H1 (cell line): ENCODE measurements around the gene ALDH3B1. TPM values are rescaled to one million over a fixed set of nuclear protein-coding genes. Genes with fewer than 3 reads are reported as not detected.

Source experiments
- CTCF ChIA-PET: fragments of 300-600 bp; sonication (Branson Sonifier 250); formaldehyde crosslinking; loops from one replicate; lab custom pipeline; 2021; ENCODE audit not compliant: partially characterized antibody; lab: Charles Lee
- POLR2A ChIA-PET: fragments of 300-600 bp; sonication (Branson Sonifier 250); formaldehyde crosslinking; loops from one replicate; lab custom pipeline; 2021; ENCODE audit warnings: inconsistent platforms; ENCODE audit not compliant: partially characterized antibody; lab: Charles Lee
- DNase-seq, 2 experiments: peaks; one replicate each; pipeline versions ENCODE4 v3.0.0 to v3.0.0-alpha.2; 2010 to 2022; ENCODE audit warnings: low spot score in 2 of 2, low read depth in 1 of 2, mixed read lengths in 1 of 2
- FAIRE-seq: peaks from 2 replicates; lab custom pipeline; 2011; peaks lifted over from hg19 to GRCh38; lab: Jason Lieb, UNC
- H2AFZ ChIP-seq: 2 replicates; pipeline ENCODE4 v1.8.1; 2012; ENCODE audit warnings: low read length, inconsistent platforms
- H2AK5ac ChIP-seq: 2 replicates; pipeline ENCODE4 v1.6.1; 2013; ENCODE audit warnings: low read depth, low read length
- H2BK120ac ChIP-seq: replicated peaks from 2 replicates; pipeline ENCODE3; 2013; ENCODE audit warnings: low read depth, low read length, inconsistent platforms
- H2BK12ac ChIP-seq: 2 replicates; pipeline ENCODE4 v1.6.1; 2013; ENCODE audit warnings: low read depth, low read length
- H2BK15ac ChIP-seq: 2 replicates; pipeline ENCODE4 v1.6.1; 2013; ENCODE audit warnings: low read length
- H2BK20ac ChIP-seq: 2 replicates; pipeline ENCODE4 v1.6.1; 2013; ENCODE audit warnings: low read length
- H2BK5ac ChIP-seq: 2 replicates; pipeline ENCODE4 v1.6.1; 2013; ENCODE audit warnings: low read depth, low read length
- H3K14ac ChIP-seq: 2 replicates; pipeline ENCODE4 v1.6.1; 2013; ENCODE audit warnings: inconsistent platforms; ENCODE audit not compliant: insufficient read length
- H3K18ac ChIP-seq: 2 replicates; pipeline ENCODE4 v1.6.1; 2013; ENCODE audit warnings: low read length; ENCODE audit errors: extremely low read depth
- H3K23ac ChIP-seq: 2 replicates; pipeline ENCODE4 v1.6.1; 2013; ENCODE audit warnings: inconsistent platforms; ENCODE audit not compliant: insufficient read length
- H3K23me2 ChIP-seq: 2 replicates; pipeline ENCODE4 v1.6.1; 2013; ENCODE audit warnings: low read depth, low read length
- H3K27ac ChIP-seq: 2 replicates; pipeline ENCODE4 v1.6.1; 2011; ENCODE audit warnings: low read depth, low read length, inconsistent platforms
- H3K27me3 ChIP-seq, 4 experiments: replicated peaks in 1 of 4; 1 replicate in 1 of 4; 2 replicates in 3 of 4; pipeline versions ENCODE4 v1.6.1 to v1.8.1; 2011 to 2013; ENCODE audit warnings: low read length in 3 of 4, mild to moderate bottlenecking in 3 of 4, inconsistent platforms in 2 of 4, mixed read lengths in 2 of 4, moderate library complexity in 1 of 4; ENCODE audit not compliant: control insufficient read depth in 3 of 4, insufficient read depth in 3 of 4; ENCODE audit errors: extremely low read depth in 1 of 4
- H3K36me3 ChIP-seq, 4 experiments: 2 replicates each; pipeline versions ENCODE4 v1.6.1 to v1.8.1; 2011 to 2013; ENCODE audit warnings: mild to moderate bottlenecking in 4 of 4, low read length in 3 of 4, moderate library complexity in 2 of 4, control low read depth in 1 of 4, inconsistent platforms in 1 of 4; ENCODE audit not compliant: insufficient read depth in 4 of 4, control insufficient read depth in 2 of 4
- H3K4ac ChIP-seq: replicated peaks from 2 replicates; pipeline ENCODE3; 2013; ENCODE audit warnings: low read length, low read depth, mixed read lengths, inconsistent platforms; ENCODE audit not compliant: insufficient read length
- H3K4me1 ChIP-seq, 4 experiments: replicated peaks in 1 of 4; 1 replicate in 1 of 4; 2 replicates in 3 of 4; pipeline versions ENCODE4 v1.6.1 to v1.8.1; 2011 to 2013; ENCODE audit warnings: low read length in 3 of 4, inconsistent platforms in 2 of 4, mixed read lengths in 1 of 4; ENCODE audit not compliant: insufficient read depth in 4 of 4, control insufficient read depth in 3 of 4
- H3K4me2 ChIP-seq, 2 experiments: 2 replicates each; pipeline versions ENCODE4 v1.6.1 to v1.8.1; 2011 to 2013; ENCODE audit warnings: low read depth in 2 of 2, low read length in 2 of 2, control low read depth in 1 of 2, inconsistent platforms in 1 of 2, mild to moderate bottlenecking in 1 of 2; ENCODE audit not compliant: insufficient read depth in 1 of 2
- H3K4me3 ChIP-seq, 4 experiments: fragments of 200-600, 300-600 bp in 1 of 4; sonication (generic), shearing (Covaris generic), sonication (Bioruptor Twin) in 1 of 4; 2 replicates each; pipeline versions ENCODE4 v1.5.1 to v1.8.1; 2011 to 2016; ENCODE audit warnings: low read length in 4 of 4, low read depth in 3 of 4, control low read depth in 2 of 4, inconsistent platforms in 2 of 4, mild to moderate bottlenecking in 2 of 4, mixed read lengths in 1 of 4, moderate library complexity in 1 of 4; ENCODE audit not compliant: insufficient read depth in 2 of 4; ENCODE audit errors: extremely low read depth in 1 of 4
- H3K56ac ChIP-seq: replicated peaks from 2 replicates; pipeline ENCODE3; 2013; ENCODE audit warnings: low read depth, mild to moderate bottlenecking, mixed read lengths, low read length, inconsistent platforms; ENCODE audit not compliant: insufficient read length
- H3K79me1 ChIP-seq: 2 replicates; pipeline ENCODE4 v1.6.1; 2013; ENCODE audit warnings: low read depth, low read length, control low read depth
- H3K79me2 ChIP-seq, 2 experiments: 2 replicates each; pipeline versions ENCODE4 v1.6.1 to v1.8.1; 2012 to 2013; ENCODE audit warnings: low read length in 2 of 2, mild to moderate bottlenecking in 2 of 2, inconsistent platforms in 1 of 2; ENCODE audit not compliant: insufficient read depth in 2 of 2, control insufficient read depth in 1 of 2
- H3K9ac ChIP-seq, 4 experiments: replicated peaks in 1 of 4; 1 replicate in 1 of 4; 2 replicates in 3 of 4; pipeline versions ENCODE4 v1.6.1 to v1.8.1; 2011 to 2013; ENCODE audit warnings: low read depth in 3 of 4, low read length in 3 of 4, control low read depth in 2 of 4, mild to moderate bottlenecking in 2 of 4, moderate library complexity in 2 of 4, inconsistent platforms in 1 of 4; ENCODE audit errors: extremely low read depth in 1 of 4
- H3K9me3 ChIP-seq, 2 experiments: 2 replicates each; pipeline versions ENCODE4 v1.6.1 to v1.8.1; 2012 to 2013; ENCODE audit warnings: mild to moderate bottlenecking in 2 of 2, moderate library complexity in 2 of 2, control low read depth in 1 of 2, inconsistent platforms in 1 of 2, low read depth in 1 of 2, low read length in 1 of 2, mixed read lengths in 1 of 2; ENCODE audit not compliant: insufficient read depth in 2 of 2
- H4K20me1 ChIP-seq, 2 experiments: replicated peaks in 1 of 2; 2 replicates each; pipeline versions ENCODE3 to v1.8.1; 2011 to 2013; ENCODE audit warnings: inconsistent platforms in 2 of 2, low read length in 2 of 2, mild to moderate bottlenecking in 1 of 2; ENCODE audit not compliant: insufficient read depth in 2 of 2, control insufficient read depth in 1 of 2
- H4K5ac ChIP-seq: 2 replicates; pipeline ENCODE4 v1.6.1; 2013; ENCODE audit warnings: low read length, low read depth, mixed read lengths, inconsistent platforms; ENCODE audit not compliant: insufficient read length
- H4K8ac ChIP-seq: 2 replicates; pipeline ENCODE4 v1.8.0; 2013; ENCODE audit warnings: mild to moderate bottlenecking, moderate library complexity, low read length, inconsistent platforms; ENCODE audit not compliant: insufficient read depth; ENCODE audit errors: extremely low read depth
- H4K91ac ChIP-seq: replicated peaks from 2 replicates; pipeline ENCODE3; 2013; ENCODE audit warnings: low read length, mixed read lengths, inconsistent platforms; ENCODE audit not compliant: insufficient read length
- GABPA ChIP-seq: IDR thresholded peaks from 2 replicates; pipeline ENCODE4 v1.6.1; 2011; ENCODE audit warnings: mild to moderate bottlenecking, low read length, moderate library complexity, borderline replicate concordance; ENCODE audit not compliant: insufficient read depth
- HDAC2 ChIP-seq, 2 experiments: fragments of 300-600 bp in 1 of 2; sonication (generic) in 1 of 2; IDR thresholded peaks; 2 replicates each; pipeline ENCODE4 v1.6.1; 2011 to 2012; ENCODE audit warnings: low read depth in 2 of 2, low read length in 2 of 2, mild to moderate bottlenecking in 2 of 2, moderate library complexity in 2 of 2, borderline replicate concordance in 1 of 2, inconsistent platforms in 1 of 2
- KDM5A ChIP-seq: fragments of 200-600 bp; IDR thresholded peaks from 2 replicates; pipeline ENCODE4 v1.7.1; 2012; ENCODE audit warnings: mild to moderate bottlenecking, low read length, inconsistent platforms, mixed read lengths
- POU5F1 ChIP-seq: IDR thresholded peaks from 2 replicates; pipeline ENCODE4 v1.6.1; 2011; ENCODE audit warnings: low read depth, mild to moderate bottlenecking, low read length, moderate library complexity
- RAD21 ChIP-seq, 2 experiments: IDR thresholded peaks in 1 of 2; conservative IDR thresholded peaks in 1 of 2; 2 replicates each; pipeline ENCODE4 v1.6.1; 2011; ENCODE audit warnings: low read depth in 2 of 2, low read length in 2 of 2, improper control_type of control experiment in 1 of 2, inconsistent platforms in 1 of 2, mild to moderate bottlenecking in 1 of 2, moderate library complexity in 1 of 2
- RXRA ChIP-seq: IDR thresholded peaks from 2 replicates; pipeline ENCODE4 v1.6.1; 2011; ENCODE audit warnings: low read depth, mild to moderate bottlenecking, low read length, moderate library complexity; ENCODE audit not compliant: insufficient read depth
- WGBS, 2 experiments: shearing (Covaris generic) in 1 of 2; methylation state at CpG; one replicate each; pipeline versions ENCODE4 v1.1.6 to v1.1.7; 2013 to 2015; ENCODE audit warnings: low lambda C conversion rate in 2 of 2, mixed read lengths in 2 of 2, inconsistent platforms in 1 of 2, low coverage in 1 of 2, missing lambda C conversion rate in 1 of 2; ENCODE audit not compliant: insufficient replicate concordance in 2 of 2, insufficient coverage in 1 of 2, insufficient read length in 1 of 2; ENCODE audit errors: extremely low coverage in 1 of 2, missing lambda C conversion rate in 1 of 2; 5-methylcytosine and 5-hydroxymethylcytosine counted together
- polyA plus RNA-seq, 7 experiments: library from polyadenylated mRNA; depleted of rRNA in 3 of 7; stranded (reverse) in 5 of 7; unstranded in 2 of 7; fragments of >200 nt in 5 of 7; fragments of 200-250 nt in 2 of 7; gene quantifications; 1 replicate in 5 of 7; 2 replicates in 1 of 7; 4 replicates in 1 of 7; pipeline versions ENCODE4 v1.2.1 to v1.2.3, GENCODE V29; 2011 to 2013; ENCODE audit warnings: missing spikeins in 2 of 7, mixed read lengths in 2 of 7
- total RNA-seq: library from RNA; stranded (reverse); fragmentation: NEBNext Ultra II Directional; extraction: Animal tissue kit (Norgen Biotek cat#: 25700); gene quantifications from 2 replicates; pipeline ENCODE4 v1.2.1, GENCODE V29; 2021
- TF ChIP-seq, protein P1 (sequence below), 3 experiments: IDR thresholded peaks; 1 replicate in 2 of 3; 2 replicates in 1 of 3; pipeline versions ENCODE4 v1.5.1 to v1.6.1; 2011; ENCODE audit warnings: low read length in 3 of 3, mild to moderate bottlenecking in 3 of 3, inconsistent platforms in 2 of 3, low read depth in 1 of 3, moderate library complexity in 1 of 3; ENCODE audit not compliant: insufficient read depth in 1 of 3; ENCODE audit errors: control extremely low read depth in 1 of 3

Gene ALDH3B1
- total and polyA plus RNA-seq, 2 of the 8 experiments (the other 6 are each of a cell fraction or from before 2014, with no cell fraction given) = 0.32 to 0.47 TPM

DNA sequence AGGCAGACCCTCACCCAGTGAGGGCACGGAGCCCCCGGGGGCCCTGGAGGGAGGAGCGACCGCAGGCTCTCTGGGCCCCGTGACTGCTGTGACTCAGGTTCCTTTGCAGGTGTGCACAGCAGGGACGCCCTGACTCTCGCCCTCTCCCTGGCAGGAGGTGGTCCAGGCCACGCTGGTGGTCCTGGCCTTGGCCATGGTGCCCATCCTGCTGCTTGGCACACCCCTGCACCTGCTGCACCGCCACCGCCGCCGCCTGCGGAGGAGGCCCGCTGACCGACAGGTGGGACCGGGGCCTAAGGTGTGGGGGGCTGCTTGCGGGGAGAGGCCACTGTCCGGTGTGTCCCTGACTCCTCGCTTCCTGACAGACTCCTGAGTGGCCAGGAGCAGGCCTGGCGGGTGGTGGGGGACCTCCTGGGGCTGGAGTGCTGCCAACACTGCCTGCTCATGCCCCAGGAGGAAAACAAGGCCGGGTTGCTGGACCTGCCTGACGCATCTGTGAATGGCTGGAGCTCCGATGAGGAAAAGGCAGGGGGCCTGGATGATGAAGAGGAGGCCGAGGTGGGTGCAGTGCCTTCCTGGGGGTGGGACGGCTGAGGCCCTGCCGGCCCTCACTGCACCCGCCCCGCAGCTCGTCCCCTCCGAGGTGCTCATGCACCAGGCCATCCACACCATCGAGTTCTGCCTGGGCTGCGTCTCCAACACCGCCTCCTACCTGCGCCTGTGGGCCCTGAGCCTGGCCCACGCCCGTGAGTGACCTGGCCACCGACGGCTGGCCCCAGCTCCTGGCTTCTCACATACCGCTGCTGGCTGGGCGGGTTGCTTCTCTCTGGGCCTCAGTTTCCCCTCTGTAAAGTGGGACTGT, 39.6 kb downstream of the ALDH3B1 start:
- H2BK20ac ChIP-seq = no peak overlapping the region
- H2BK5ac ChIP-seq = no peak overlapping the region
- peaks cover 0 to 10% (median 6%) of the 10 kb centered on the region in 4 experiments; a peak in 5 of 7 replicates for H3K4me1 ChIP-seq
- no peaks in the 10 kb centered on the region for H3K79me2 ChIP-seq
- no peak overlapping the region for H2AK5ac ChIP-seq
- FAIRE-seq (no peak), DNase-seq (no peak)
- no peaks in the 10 kb centered on the region for H3K27me3 ChIP-seq
- no peak overlapping the region for H3K27ac ChIP-seq
- peaks cover 0 to 6% (median 2%) of the 10 kb centered on the region in 4 experiments; a peak in 3 of 8 replicates for H3K36me3 ChIP-seq
- H3K9me3 ChIP-seq = no peaks in the 10 kb centered on the region
- H4K8ac ChIP-seq = no peak overlapping the region
- H4K91ac ChIP-seq = no peak overlapping the region
- H3K4me2 ChIP-seq = no peak overlapping the region
- WGBS, 2 experiments = 93% methylated on average over 40 of the region's 40 CpGs; no CpG with 5 or more reads in 1 of the 2 experiments
- H3K23me2 ChIP-seq = no peaks in the 10 kb centered on the region
- peaks cover 1 to 10% of the 10 kb centered on the region in 2 experiments for H4K20me1 ChIP-seq
- H2BK120ac ChIP-seq = no peak overlapping the region
- H3K56ac ChIP-seq = no peak overlapping the region
- POLR2A ChIA-PET = interaction anchor here (1.2 to 10.8 kb wide), 2 partner anchors 14 to 57 kb away, joined by 3 to 183 read pairs; partner anchors contain the start of genes NDUFS8 and TCIRG1
- CTCF ChIA-PET = interaction anchor here (1.1 to 2.3 kb wide), 5 partner anchors 9 to 159 kb away, joined by 4 to 9 read pairs (median 5); no protein-coding TSS in a partner anchor
- no peak overlapping the region for H4K5ac ChIP-seq
- no peak overlapping the region for H3K14ac ChIP-seq
- no peak overlapping the region for H3K4ac ChIP-seq
- H2BK12ac ChIP-seq = no peak overlapping the region
- no peak overlapping the region for H3K23ac ChIP-seq
- no peak overlapping the region for H3K18ac ChIP-seq
- H2AFZ ChIP-seq = no peak overlapping the region
- no peak overlapping the region for H3K9ac ChIP-seq
- no peak overlapping the region for H2BK15ac ChIP-seq
- H3K79me1 ChIP-seq = peaks cover 3% of the 10 kb centered on the region; the same call in 1 of the 2 replicates
- no peak overlapping the region for H3K4me3 ChIP-seq
- no peak for TF ChIP-seq KDM5A
- no peak for TF ChIP-seq RXRA
- TF ChIP-seq HDAC2 (IDR thresholded peaks at IDR 0.05; ENCODE audit: borderline replicate concordance in 1 of 2, low read depth in 2 of 2, low read length in 2 of 2) = no peak
- TF ChIP-seq POU5F1 = no peak
- peak in 1 of 2 experiments; percentile 26; a peak in 2 of 4 replicates for TF ChIP-seq RAD21 (IDR thresholded peaks at IDR 0.05 in 1 of 2, conservative IDR thresholded peaks at IDR 0.05 in 1 of 2; ENCODE audit: low read depth in 2 of 2, low read length in 2 of 2)
- no peak for TF ChIP-seq GABPA
- TF ChIP-seq, protein P1, sequence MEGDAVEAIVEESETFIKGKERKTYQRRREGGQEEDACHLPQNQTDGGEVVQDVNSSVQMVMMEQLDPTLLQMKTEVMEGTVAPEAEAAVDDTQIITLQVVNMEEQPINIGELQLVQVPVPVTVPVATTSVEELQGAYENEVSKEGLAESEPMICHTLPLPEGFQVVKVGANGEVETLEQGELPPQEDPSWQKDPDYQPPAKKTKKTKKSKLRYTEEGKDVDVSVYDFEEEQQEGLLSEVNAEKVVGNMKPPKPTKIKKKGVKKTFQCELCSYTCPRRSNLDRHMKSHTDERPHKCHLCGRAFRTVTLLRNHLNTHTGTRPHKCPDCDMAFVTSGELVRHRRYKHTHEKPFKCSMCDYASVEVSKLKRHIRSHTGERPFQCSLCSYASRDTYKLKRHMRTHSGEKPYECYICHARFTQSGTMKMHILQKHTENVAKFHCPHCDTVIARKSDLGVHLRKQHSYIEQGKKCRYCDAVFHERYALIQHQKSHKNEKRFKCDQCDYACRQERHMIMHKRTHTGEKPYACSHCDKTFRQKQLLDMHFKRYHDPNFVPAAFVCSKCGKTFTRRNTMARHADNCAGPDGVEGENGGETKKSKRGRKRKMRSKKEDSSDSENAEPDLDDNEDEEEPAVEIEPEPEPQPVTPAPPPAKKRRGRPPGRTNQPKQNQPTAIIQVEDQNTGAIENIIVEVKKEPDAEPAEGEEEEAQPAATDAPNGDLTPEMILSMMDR (IDR thresholded peaks at IDR 0.05; ENCODE audit: control extremely low read depth in 1 of 3, insufficient read depth in 1 of 3, low read depth in 1 of 3, low read length in 3 of 3) = peak in 2 of 3 experiments; percentile 16 to 38; a peak in 1 of 4 replicates
